GM19455 (cell line): ENCODE data around the gene CLHC1.

Experiments
- ATAC-seq: cut with Tn5 transposase; IDR thresholded peaks from one replicate; pipeline ENCODE4 v1.9.1; 2021; ENCODE audit not compliant: unreplicated experiment

The CLHC1 gene

GRCh38 chr2:55169915-55170314, 62.2 kb downstream of the CLHC1 start:
- no peak for ATAC-seq

GRCh38 chr2:55169359-55169758, 62.7 kb downstream of the CLHC1 start:
- ATAC-seq = no peak

GRCh38 chr2:55168221-55169154, 63.6 kb downstream of the CLHC1 start:
- ATAC-seq = no peak

- ATAC-seq = no peak
Observed at GRCh38 chr2:55165626-55166025, 66.5 kb downstream of the CLHC1 start.

GRCh38 chr2:55164534-55165480, 67.3 kb downstream of the CLHC1 start:
- ATAC-seq = no peak

GRCh38 chr2:55163941-55164390, 68.1 kb downstream of the CLHC1 start:
- ATAC-seq = no peak

- ATAC-seq = no peak
Observed at GRCh38 chr2:55163274-55163721, 68.8 kb downstream of the CLHC1 start.

GRCh38 chr2:55162284-55163006, 69.6 kb downstream of the CLHC1 start:
- ATAC-seq = no peak

- no peak for ATAC-seq
Observed at GRCh38 chr2:55161295-55162210, 70.5 kb downstream of the CLHC1 start.

GRCh38 chr2:55160422-55160821, 71.7 kb downstream of the CLHC1 start:
- no peak for ATAC-seq

GRCh38 chr2:55159752-55160151, 72.3 kb downstream of the CLHC1 start:
- no peak for ATAC-seq

GRCh38 chr2:55159037-55159651, 72.9 kb downstream of the CLHC1 start:
- ATAC-seq = no peak

- no peak for ATAC-seq
Observed at GRCh38 chr2:55158111-55158814, 73.8 kb downstream of the CLHC1 start.

- no peak for ATAC-seq
Observed at GRCh38 chr2:55157474-55157884, 74.6 kb downstream of the CLHC1 start.

GRCh38 chr2:55156984-55157383, 75.1 kb downstream of the CLHC1 start:
- ATAC-seq = no peak

- no peak for ATAC-seq
Observed at GRCh38 chr2:55156326-55156725, 75.8 kb downstream of the CLHC1 start.

- ATAC-seq = no peak
Observed at GRCh38 chr2:55155764-55156281, 76.3 kb downstream of the CLHC1 start.

GRCh38 chr2:55155206-55155605, 76.9 kb downstream of the CLHC1 start:
- ATAC-seq = no peak
